Subcutaneous preadipocyte (primary cell): ENCODE measurements around the gene SPATA12. TPM values are rescaled to one million over a fixed set of nuclear protein-coding genes. Genes with fewer than 3 reads are reported as not detected.

Source experiments
- total RNA-seq: library from RNA; depleted of rRNA; stranded (reverse); fragments of >200 nt; gene quantifications from 2 replicates; pipeline ENCODE4 v1.2.3, GENCODE V29; 2012

The SPATA12 gene, protein sequence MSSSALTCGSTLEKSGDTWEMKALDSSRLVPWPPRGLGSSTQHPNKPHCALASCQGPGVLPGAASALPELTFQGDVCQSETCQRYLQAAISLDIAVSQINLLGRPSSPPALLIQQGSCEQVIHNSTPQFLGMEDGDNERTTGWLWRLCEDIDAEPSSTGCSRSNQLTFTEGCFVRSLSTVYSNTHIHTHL
- not detected in 2 replicates for total RNA-seq

DNA sequence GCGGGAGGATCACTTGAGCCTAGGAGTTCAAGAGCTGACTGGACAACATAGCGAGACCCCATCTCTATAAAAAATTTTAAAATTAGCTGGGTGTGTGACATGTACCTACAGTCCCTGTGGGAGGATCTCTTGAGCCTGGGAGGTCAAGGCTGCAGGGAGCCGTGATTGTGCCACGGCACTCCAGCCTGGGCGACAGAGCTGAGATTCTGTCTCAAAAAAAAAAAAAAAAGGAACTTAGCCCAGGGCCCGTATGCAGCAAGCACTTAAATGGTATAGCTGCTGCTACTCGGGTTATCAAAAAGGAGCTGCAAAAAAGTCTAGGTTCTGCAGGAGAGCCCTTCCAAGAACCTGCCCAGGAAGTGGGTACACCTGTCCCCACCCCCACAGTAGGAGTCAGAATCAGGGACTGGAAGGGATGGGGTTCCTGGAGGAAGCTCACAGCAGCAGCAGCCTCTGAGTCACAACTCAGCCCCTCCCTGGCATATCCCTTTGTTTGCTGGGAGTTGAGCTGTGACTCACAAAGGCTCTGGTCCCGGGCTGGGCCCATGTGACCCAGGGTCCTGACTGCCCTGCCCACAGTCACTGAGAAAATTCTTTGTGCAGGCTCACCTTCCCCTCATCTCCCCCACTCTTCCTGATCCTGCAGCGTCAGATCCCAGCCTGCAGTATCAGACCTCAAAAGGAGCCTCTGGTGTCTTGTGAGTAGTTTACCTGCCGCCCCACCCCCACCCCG lies at the start of gene SPATA12:
SPATA12 (plus strand) TSS at position 576 of the 733 bp plus-strand sequence. CDS start 13,031 bp downstream, outside the sequence.

Other genes with a start within 250 kb of the SPATA12 start
- 3.1 and 3.7 TPM in 2 replicates for gene IL17RD, start 104.7 kb downstream of the SPATA12 start, total RNA-seq
- 0.37 and 1.2 TPM in 2 replicates for gene HESX1, start 139.3 kb downstream of the SPATA12 start, total RNA-seq
- gene APPL1, start 167.1 kb downstream of the SPATA12 start, total RNA-seq, result 54.0 and 74.9 TPM in 2 replicates
- gene ASB14, start 232.0 kb downstream of the SPATA12 start, total RNA-seq, result not detected in 2 replicates